ENCODE results near the gene ASPHD2.

ASPHD2 gene

DNA sequence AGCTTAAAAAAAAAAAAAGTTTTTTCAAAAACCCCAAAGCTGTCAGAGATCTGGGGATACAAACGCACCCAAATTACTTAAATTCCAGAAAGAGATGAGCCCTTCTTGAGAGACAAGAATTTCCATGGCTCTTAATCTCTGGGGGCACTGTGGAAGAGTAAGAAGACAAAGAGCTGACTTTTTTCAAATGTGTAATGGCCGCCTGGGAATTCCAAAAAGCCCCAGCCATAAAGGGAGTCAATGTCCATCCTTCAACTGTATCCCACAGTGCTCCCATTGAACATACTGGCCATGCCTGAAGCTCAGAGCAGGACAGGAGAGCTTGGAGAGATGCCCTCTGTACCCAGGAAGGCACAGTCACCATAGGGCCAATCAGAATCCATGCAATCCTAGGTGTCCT is 37.4 kb upstream of the ASPHD2 start:
- no peak for DNase-seq
- H3K27me3 ChIP-seq (ENCODE audit: insufficient read depth, low read length): no peaks in the 10 kb centered on the region
- no peak overlapping the region for H3K14ac ChIP-seq (ENCODE audit: low read length)
- H3K23ac ChIP-seq (ENCODE audit: low read length): no peak overlapping the region
- no peak overlapping the region for H4K8ac ChIP-seq (ENCODE audit: low read depth, low read length)
- no peaks in the 10 kb centered on the region for H3K9me3 ChIP-seq (ENCODE audit: insufficient read depth, low read depth, low read length)
- WGBS (ENCODE audit: extremely low coverage, insufficient coverage, insufficient read length): no CpG with 5 or more reads among the region's 2 CpGs
- no peak overlapping the region for H3K18ac ChIP-seq (ENCODE audit: low read length)
- no peaks in the 10 kb centered on the region for H3K79me1 ChIP-seq (ENCODE audit: low read length)
- H4K12ac ChIP-seq (ENCODE audit: low read depth, low read length): no peak overlapping the region
- no peak overlapping the region for H3K27ac ChIP-seq (ENCODE audit: low read depth, low read length)
- no peaks in the 10 kb centered on the region for H3K79me2 ChIP-seq (ENCODE audit: control insufficient read depth, insufficient read depth, low read length, poor library complexity)
- no peak overlapping the region for H2BK120ac ChIP-seq (ENCODE audit: insufficient read depth, low read length, poor library complexity)
- H3K4ac ChIP-seq (ENCODE audit: low read depth, low read length): no peak overlapping the region
- no peak overlapping the region for H2BK12ac ChIP-seq (ENCODE audit: low read length)
- no peaks in the 10 kb centered on the region for H3K4me1 ChIP-seq (ENCODE audit: control insufficient read depth in 1 of 2, insufficient read depth in 2 of 2, low read length in 2 of 2)
- no peak overlapping the region for H2BK5ac ChIP-seq (ENCODE audit: low read depth, low read length, poor library complexity)
- no peaks in the 10 kb centered on the region for H3K36me3 ChIP-seq (ENCODE audit: control insufficient read depth in 1 of 2, insufficient read depth in 2 of 2, low read length in 2 of 2)
- no peak overlapping the region for H3K4me3 ChIP-seq (ENCODE audit: low read depth, low read length)
- no peak overlapping the region for H3K9ac ChIP-seq (ENCODE audit: low read length)
- H4K91ac ChIP-seq (ENCODE audit: low read depth, low read length): no peak overlapping the region
- H2AFZ ChIP-seq (ENCODE audit: insufficient read depth, low read length, poor library complexity): no peak overlapping the region
- no peak overlapping the region for H3K4me2 ChIP-seq (ENCODE audit: low read length)
- H2AK5ac ChIP-seq (ENCODE audit: low read length): no peak overlapping the region

DNA sequence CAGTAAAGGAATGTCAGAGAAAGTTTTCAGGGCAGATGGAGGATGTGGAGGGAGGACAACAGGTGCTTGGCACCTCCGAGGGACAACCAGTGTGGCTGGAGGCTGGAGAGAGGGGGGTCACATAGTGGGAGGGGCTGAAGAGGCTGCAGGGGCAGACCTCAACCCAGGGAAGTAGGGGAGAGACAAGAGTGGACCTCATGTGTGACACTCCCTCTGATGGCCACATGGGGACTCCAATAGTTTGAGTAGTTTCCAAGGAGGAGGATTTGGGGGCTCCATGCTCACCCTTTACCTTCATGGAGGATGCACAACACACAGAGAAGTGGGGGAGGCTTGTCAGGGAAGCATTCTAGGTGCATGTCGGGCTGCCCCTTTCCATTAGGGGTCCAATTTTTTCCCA is 35.1 kb upstream of the ASPHD2 start:
- Histone ChIP-seq H3K9ac (ENCODE audit: low read length) (no peak overlapping the region), H3K79me2 (ENCODE audit: control insufficient read depth, insufficient read depth, low read length, poor library complexity) (no peaks in the 10 kb centered on the region), H4K12ac (ENCODE audit: low read depth, low read length) (no peak overlapping the region), H2BK120ac (ENCODE audit: insufficient read depth, low read length, poor library complexity) (no peak overlapping the region), H4K91ac (ENCODE audit: low read depth, low read length) (no peak overlapping the region), H3K36me3 (ENCODE audit: control insufficient read depth in 1 of 2, insufficient read depth in 2 of 2, low read length in 2 of 2) (no peaks in the 10 kb centered on the region), H3K27ac (ENCODE audit: low read depth, low read length) (no peak overlapping the region), H3K4me1 (ENCODE audit: control insufficient read depth in 1 of 2, insufficient read depth in 2 of 2, low read length in 2 of 2) (no peaks in the 10 kb centered on the region), H3K18ac (ENCODE audit: low read length) (no peak overlapping the region), H3K14ac (ENCODE audit: low read length) (no peak overlapping the region), H2AFZ (ENCODE audit: insufficient read depth, low read length, poor library complexity) (no peak overlapping the region), H2AK5ac (ENCODE audit: low read length) (no peak overlapping the region), H2BK12ac (ENCODE audit: low read length) (no peak overlapping the region), H3K9me3 (ENCODE audit: insufficient read depth, low read depth, low read length) (no peaks in the 10 kb centered on the region), H3K4me2 (ENCODE audit: low read length) (no peak overlapping the region), H3K23ac (ENCODE audit: low read length) (no peak overlapping the region), H3K4me3 (ENCODE audit: low read depth, low read length) (no peak overlapping the region), H3K4ac (ENCODE audit: low read depth, low read length) (no peak overlapping the region), H3K27me3 (ENCODE audit: insufficient read depth, low read length) (no peaks in the 10 kb centered on the region), H3K79me1 (ENCODE audit: low read length) (no peaks in the 10 kb centered on the region), H4K8ac (ENCODE audit: low read depth, low read length) (no peak overlapping the region), H2BK5ac (ENCODE audit: low read depth, low read length, poor library complexity) (no peak overlapping the region)
- no CpG with 5 or more reads among the region's 2 CpGs for WGBS (ENCODE audit: extremely low coverage, insufficient coverage, insufficient read length)
- no peak for DNase-seq

DNA sequence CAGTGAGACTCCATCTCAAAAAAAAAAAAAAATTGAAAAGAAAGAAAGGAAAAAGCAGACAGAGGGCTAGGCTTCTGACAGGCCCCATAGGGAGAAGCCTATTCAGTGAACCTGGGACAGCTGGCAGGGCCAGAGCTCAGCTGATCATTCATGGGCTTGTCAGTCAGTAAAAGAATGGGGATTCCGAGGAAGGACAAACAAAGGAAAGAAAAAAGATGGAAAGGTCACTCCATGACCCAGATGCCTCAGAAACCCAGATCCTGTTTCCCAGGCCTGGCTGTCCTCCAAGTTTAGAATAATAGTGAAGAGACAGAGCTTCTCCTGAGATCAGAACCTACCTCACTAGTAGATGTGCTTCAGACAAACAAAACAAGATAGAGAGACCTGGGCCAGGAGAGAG is 34.3 kb upstream of the ASPHD2 start:
- no peaks in the 10 kb centered on the region for H3K79me2 ChIP-seq (ENCODE audit: control insufficient read depth, insufficient read depth, low read length, poor library complexity)
- H2BK12ac ChIP-seq (ENCODE audit: low read length): no peak overlapping the region
- no peak overlapping the region for H3K4me3 ChIP-seq (ENCODE audit: low read depth, low read length)
- H2BK5ac ChIP-seq (ENCODE audit: low read depth, low read length, poor library complexity): no peak overlapping the region
- H3K9ac ChIP-seq (ENCODE audit: low read length): no peak overlapping the region
- H3K14ac ChIP-seq (ENCODE audit: low read length): no peak overlapping the region
- no peaks in the 10 kb centered on the region for H3K79me1 ChIP-seq (ENCODE audit: low read length)
- H3K36me3 ChIP-seq (ENCODE audit: control insufficient read depth in 1 of 2, insufficient read depth in 2 of 2, low read length in 2 of 2): no peaks in the 10 kb centered on the region
- no peak overlapping the region for H4K8ac ChIP-seq (ENCODE audit: low read depth, low read length)
- no peak overlapping the region for H4K91ac ChIP-seq (ENCODE audit: low read depth, low read length)
- no peaks in the 10 kb centered on the region for H3K27me3 ChIP-seq (ENCODE audit: insufficient read depth, low read length)
- no peaks in the 10 kb centered on the region for H3K4me1 ChIP-seq (ENCODE audit: control insufficient read depth in 1 of 2, insufficient read depth in 2 of 2, low read length in 2 of 2)
- H3K18ac ChIP-seq (ENCODE audit: low read length): no peak overlapping the region
- no peak overlapping the region for H4K12ac ChIP-seq (ENCODE audit: low read depth, low read length)
- no peak overlapping the region for H3K4me2 ChIP-seq (ENCODE audit: low read length)
- H3K9me3 ChIP-seq (ENCODE audit: insufficient read depth, low read depth, low read length): no peaks in the 10 kb centered on the region
- no peak for DNase-seq
- no peak overlapping the region for H2AFZ ChIP-seq (ENCODE audit: insufficient read depth, low read length, poor library complexity)
- no peak overlapping the region for H2BK120ac ChIP-seq (ENCODE audit: insufficient read depth, low read length, poor library complexity)
- H3K23ac ChIP-seq (ENCODE audit: low read length): no peak overlapping the region
- no peak overlapping the region for H3K4ac ChIP-seq (ENCODE audit: low read depth, low read length)
- no CpG with 5 or more reads among the region's 1 CpG for WGBS (ENCODE audit: extremely low coverage, insufficient coverage, insufficient read length)
- no peak overlapping the region for H2AK5ac ChIP-seq (ENCODE audit: low read length)
- H3K27ac ChIP-seq (ENCODE audit: low read depth, low read length): no peak overlapping the region

DNA sequence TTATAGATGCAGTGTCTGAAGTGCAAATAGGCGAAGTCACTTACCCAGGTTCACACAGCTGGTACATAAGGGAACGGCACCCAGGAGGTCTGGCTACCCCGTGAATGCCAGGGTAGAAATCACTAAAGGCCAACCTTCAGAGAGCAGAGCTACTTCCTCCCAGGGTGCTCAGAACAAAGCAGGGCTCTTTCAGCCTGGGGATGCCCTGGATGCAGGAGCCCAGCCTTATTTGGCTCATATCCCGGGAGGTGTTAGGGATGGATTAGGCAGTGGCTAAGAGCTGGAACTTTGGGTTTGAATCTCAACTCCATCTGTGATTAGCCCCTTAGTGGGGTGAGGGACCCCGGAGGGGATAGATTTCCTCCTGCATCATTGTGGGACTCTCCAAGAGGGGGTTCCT is 33.1 kb upstream of the ASPHD2 start:
- H3K9ac ChIP-seq (ENCODE audit: low read length): no peak overlapping the region
- DNase-seq: no peak
- H3K23ac ChIP-seq (ENCODE audit: low read length): no peak overlapping the region
- no peak overlapping the region for H2AK5ac ChIP-seq (ENCODE audit: low read length)
- H3K27ac ChIP-seq (ENCODE audit: low read depth, low read length): no peak overlapping the region
- no peak overlapping the region for H2AFZ ChIP-seq (ENCODE audit: insufficient read depth, low read length, poor library complexity)
- no peak overlapping the region for H4K12ac ChIP-seq (ENCODE audit: low read depth, low read length)
- no peaks in the 10 kb centered on the region for H3K36me3 ChIP-seq (ENCODE audit: control insufficient read depth in 1 of 2, insufficient read depth in 2 of 2, low read length in 2 of 2)
- H3K27me3 ChIP-seq (ENCODE audit: insufficient read depth, low read length): no peaks in the 10 kb centered on the region
- H4K8ac ChIP-seq (ENCODE audit: low read depth, low read length): no peak overlapping the region
- H4K91ac ChIP-seq (ENCODE audit: low read depth, low read length): no peak overlapping the region
- H3K14ac ChIP-seq (ENCODE audit: low read length): no peak overlapping the region
- no peaks in the 10 kb centered on the region for H3K4me1 ChIP-seq (ENCODE audit: control insufficient read depth in 1 of 2, insufficient read depth in 2 of 2, low read length in 2 of 2)
- WGBS (ENCODE audit: extremely low coverage, insufficient coverage, insufficient read length): no CpG with 5 or more reads among the region's 5 CpGs
- no peaks in the 10 kb centered on the region for H3K79me1 ChIP-seq (ENCODE audit: low read length)
- H2BK12ac ChIP-seq (ENCODE audit: low read length): no peak overlapping the region
- H2BK120ac ChIP-seq (ENCODE audit: insufficient read depth, low read length, poor library complexity): no peak overlapping the region
- H3K18ac ChIP-seq (ENCODE audit: low read length): no peak overlapping the region
- no peaks in the 10 kb centered on the region for H3K9me3 ChIP-seq (ENCODE audit: insufficient read depth, low read depth, low read length)
- no peaks in the 10 kb centered on the region for H3K79me2 ChIP-seq (ENCODE audit: control insufficient read depth, insufficient read depth, low read length, poor library complexity)
- no peak overlapping the region for H3K4me3 ChIP-seq (ENCODE audit: low read depth, low read length)
- no peak overlapping the region for H3K4ac ChIP-seq (ENCODE audit: low read depth, low read length)
- no peak overlapping the region for H2BK5ac ChIP-seq (ENCODE audit: low read depth, low read length, poor library complexity)
- no peak overlapping the region for H3K4me2 ChIP-seq (ENCODE audit: low read length)
